OCI-LY3 (cell line): ENCODE results near the gene CD99L2.

Source experiments
- CTCF ChIP-seq: fragments of 200-600, 300-600 bp; sonication (generic); IDR thresholded peaks from 2 replicates; pipeline ENCODE4 v1.5.1; 2014; ENCODE audit warnings: antibody characterized with exemption, low read length, low read depth
- EZH2phosphoT487 ChIP-seq: fragments of 200-600 bp; shearing (Covaris generic); IDR thresholded peaks from 2 replicates; pipeline ENCODE4 v1.6.1; 2018; ENCODE audit warnings: antibody characterized with exemption, mixed run types, low read depth

GRCh38 chrX:150790021-150790420, 108.4 kb downstream of the CD99L2 start:
- TF ChIP-seq CTCF (no peak), EZH2phosphoT487 (no peak)
